HCT116 (cell line): ENCODE results near the gene TEX26. TPM values are rescaled to one million over a fixed set of nuclear protein-coding genes. Genes with fewer than 3 reads are reported as not detected.

Experiments
- ATAC-seq: fragments of 200-7000 bp; cut with Tn5 transposase; 2 replicates; pipeline ENCODE4 v1.9.1; 2020; ENCODE audit warnings: mild to moderate bottlenecking, moderate library complexity
- BruUV-seq: library from RNA; stranded (reverse); fragments of 400-500 nt; replicated peaks from 2 replicates; lab custom pipeline; 2021; lab: Mats Ljungman, UMichigan
- CTCF ChIA-PET: fragments of 300-600 bp; sonication (Branson Sonifier 250); formaldehyde crosslinking; loops from one replicate; lab custom pipeline; 2021; ENCODE audit warnings: antibody characterized with exemption; lab: Charles Lee
- POLR2A ChIA-PET: fragments of 300-600, 350-600 bp; sonication (Branson Sonifier 250); formaldehyde crosslinking; loops from one replicate; lab custom pipeline; 2021; ENCODE audit warnings: antibody characterized with exemption; lab: Charles Lee
- RAD21 ChIA-PET, 2 experiments: fragments of 300-600 bp; sonication (Branson Sonifier 250); formaldehyde crosslinking; loops; one replicate each; lab custom pipeline; 2023; ENCODE audit warnings: low total read pairs in 2 of 2; ENCODE audit not compliant: uncharacterized antibody in 2 of 2, unreplicated experiment in 2 of 2, low non-redundant PET in 1 of 2; lab: Charles Lee
- DNase-seq: peaks from one replicate; pipeline ENCODE4 v3.0.0-alpha.2; 2010; ENCODE audit warnings: low read depth, low spot score
- H2AFZ ChIP-seq: fragments of 200-600 bp; shearing (Covaris generic), sonication (generic); 2 replicates; pipeline ENCODE4 v1.6.1; 2017; ENCODE audit warnings: low read depth, mixed run types, mixed read lengths, antibody characterized with exemption, low read length; ENCODE audit not compliant: poor library complexity, severe bottlenecking
- H3K27ac ChIP-seq: 2 replicates; pipeline ENCODE4 v1.5.1; 2012; ENCODE audit warnings: low read depth, low read length
- H3K27me3 ChIP-seq: fragments of 200-600 bp; sonication (generic); 2 replicates; pipeline ENCODE4 v1.6.1; 2016; ENCODE audit warnings: mixed run types, low read length, mixed read lengths; ENCODE audit not compliant: insufficient read depth
- H3K36me3 ChIP-seq, 2 experiments: fragments of 200-500 bp in 1 of 2; fragments of 200-600 bp in 1 of 2; sonication (Bioruptor generic) in 1 of 2; sonication (generic) in 1 of 2; 2 replicates each; pipeline versions ENCODE4 v1.5.1 to v1.6.1; 2014 to 2016; ENCODE audit warnings: low read length in 2 of 2, inconsistent platforms in 1 of 2, mixed read lengths in 1 of 2, mixed run types in 1 of 2; ENCODE audit not compliant: insufficient read depth in 2 of 2, control insufficient read depth in 1 of 2
- H3K4me1 ChIP-seq, 2 experiments: fragments of 200-600 bp in 1 of 2; sonication (generic) in 1 of 2; 2 replicates each; pipeline versions ENCODE4 v1.5.1 to v1.6.1; 2012 to 2017; ENCODE audit warnings: low read length in 2 of 2, inconsistent platforms in 1 of 2, mild to moderate bottlenecking in 1 of 2, mixed read lengths in 1 of 2, mixed run types in 1 of 2, moderate library complexity in 1 of 2; ENCODE audit not compliant: insufficient read depth in 2 of 2, control insufficient read depth in 1 of 2
- H3K4me2 ChIP-seq: fragments of 200-600 bp; sonication (generic); 2 replicates; pipeline ENCODE4 v1.6.1; 2017; ENCODE audit warnings: mixed run types, low read length, mixed read lengths
- H3K4me3 ChIP-seq, 2 experiments: fragments of 200-600 bp in 1 of 2; sonication (generic) in 1 of 2; replicated peaks in 1 of 2; 2 replicates each; pipeline ENCODE4 v1.5.1; 2011 to 2016; ENCODE audit warnings: low read length in 2 of 2, control low read depth in 1 of 2, low read depth in 1 of 2, mild to moderate bottlenecking in 1 of 2, mixed read lengths in 1 of 2, mixed run types in 1 of 2
- H3K79me2 ChIP-seq: fragments of 200-600 bp; sonication (generic); 2 replicates; pipeline ENCODE4 v1.6.1; 2017; ENCODE audit warnings: mild to moderate bottlenecking, mixed run types, low read length, moderate library complexity, mixed read lengths; ENCODE audit not compliant: insufficient read depth
- H3K9ac ChIP-seq: fragments of 200-600 bp; sonication (generic); 2 replicates; pipeline ENCODE4 v1.6.1; 2016; ENCODE audit warnings: low read length, mixed read lengths
- H3K9me2 ChIP-seq: fragments of 200-600 bp; sonication (generic), shearing (Covaris generic); 2 replicates; pipeline ENCODE4 v1.6.1; 2017; ENCODE audit warnings: mixed run types, mild to moderate bottlenecking, moderate library complexity; ENCODE audit not compliant: insufficient read depth
- H3K9me3 ChIP-seq, 2 experiments: fragments of 200-500 bp in 1 of 2; fragments of 200-600 bp in 1 of 2; sonication (Bioruptor generic) in 1 of 2; sonication (generic) in 1 of 2; 2 replicates each; pipeline ENCODE4 v1.6.1; 2014 to 2017; ENCODE audit warnings: low read length in 2 of 2, mixed read lengths in 2 of 2, inconsistent platforms in 1 of 2, low read depth in 1 of 2, mild to moderate bottlenecking in 1 of 2, mixed run types in 1 of 2, moderate library complexity in 1 of 2; ENCODE audit not compliant: control insufficient read depth in 1 of 2, insufficient read depth in 1 of 2
- H4K20me1 ChIP-seq: fragments of 200-600 bp; sonication (generic), shearing (Covaris generic); 2 replicates; pipeline ENCODE4 v1.6.1; 2017; ENCODE audit warnings: mixed run types, mild to moderate bottlenecking, moderate library complexity; ENCODE audit not compliant: insufficient read depth
- CBX3 ChIP-seq: IDR thresholded peaks from 2 replicates; pipeline ENCODE4 v1.6.1; 2012; ENCODE audit warnings: low read depth
- CTCF ChIP-seq, 3 experiments: fragments of 200-600 bp in 1 of 3; sonication (generic) in 1 of 3; IDR thresholded peaks in 2 of 3; conservative IDR thresholded peaks in 1 of 3; 2 replicates each; pipeline ENCODE4 v1.5.1; 2012 to 2017; ENCODE audit warnings: low read depth in 2 of 3, low read length in 2 of 3, antibody characterized with exemption in 1 of 3, borderline replicate concordance in 1 of 3, control low read depth in 1 of 3, mild to moderate bottlenecking in 1 of 3, mixed read lengths in 1 of 3, mixed run types in 1 of 3, moderate library complexity in 1 of 3; ENCODE audit not compliant: insufficient read depth in 1 of 3
- EZH2 ChIP-seq: fragments of 200-600 bp; sonication (generic); IDR thresholded peaks from 2 replicates; pipeline ENCODE4 v1.6.1; 2017; ENCODE audit warnings: antibody characterized with exemption, mixed run types
- POLR2AphosphoS5 ChIP-seq: IDR thresholded peaks from 2 replicates; pipeline ENCODE4 v1.6.1; 2011; ENCODE audit warnings: mild to moderate bottlenecking, low read depth, low read length, moderate library complexity
- REST ChIP-seq: IDR thresholded peaks from 2 replicates; pipeline ENCODE4 v1.6.1; 2012; ENCODE audit warnings: low read depth
- SRF ChIP-seq: IDR thresholded peaks from 2 replicates; pipeline ENCODE4 v1.6.1; 2012; ENCODE audit warnings: low read depth
- ZBTB33 ChIP-seq: IDR thresholded peaks from 2 replicates; pipeline ENCODE4 v1.6.1; 2011; ENCODE audit warnings: mild to moderate bottlenecking, low read length, moderate library complexity; ENCODE audit not compliant: insufficient replicate concordance; ENCODE audit errors: extremely low read depth
- ZFX ChIP-seq: fragments of 450-650 bp; IDR thresholded peaks from 2 replicates; pipeline ENCODE4 v1.6.1; 2017
- ZNF274 ChIP-seq: fragments of 200-500 bp; sonication (Bioruptor generic); IDR thresholded peaks from 2 replicates; pipeline ENCODE4 v1.6.1; 2014; ENCODE audit warnings: mild to moderate bottlenecking, low read depth, low read length, inconsistent platforms
- intact Hi-C: fragments of 100-400 bp; cut with micrococcal nuclease; formaldehyde crosslinking; loops from 2 replicates; pipeline ENCODE4 v1.10.0; 2022
- total RNA-seq: library from RNA; stranded (reverse); gene quantifications from one replicate; pipeline ENCODE4 v1.2.1, GENCODE V29; 2021; ENCODE audit not compliant: unreplicated experiment
- TF ChIP-seq, protein P1 (sequence below): IDR thresholded peaks from 2 replicates; pipeline ENCODE4 v1.6.1; 2012
- TF ChIP-seq, protein P2 (sequence below): IDR thresholded peaks from 2 replicates; pipeline ENCODE4 v1.6.1; 2012

TEX26 gene
- total RNA-seq, 1 experiment from 2014 or later = not detected

- BruUV-seq = no TSS peak
- Histone ChIP-seq H3K9ac (no peak overlapping the region), H3K9me3 (no peaks in the 10 kb centered on the region), H3K36me3 (no peaks in the 10 kb centered on the region), H3K4me2 (no peak overlapping the region), H3K27me3 (no peaks in the 10 kb centered on the region), H3K27ac (no peak overlapping the region), H3K4me1 (no peaks in the 10 kb centered on the region), H4K20me1 (no peaks in the 10 kb centered on the region), H2AFZ (no peak overlapping the region), H3K9me2 (no peaks in the 10 kb centered on the region), H3K79me2 (no peaks in the 10 kb centered on the region), H3K4me3 (no peak overlapping the region)
- DNase-seq (no peak), ATAC-seq (no peak)
- CTCF ChIA-PET = interaction anchor here (0.8 kb wide), 1 partner anchor 42 kb away, joined by 4 read pairs; no protein-coding TSS in a partner anchor
- RAD21 ChIA-PET = no interaction called here
- intact Hi-C loops = no loop called here
- POLR2A ChIA-PET = no interaction called here
- TF ChIP-seq POLR2AphosphoS5 = no peak
Observed at GRCh38 chr13:30936971-30937370, 4.5 kb downstream of the TEX26 start.

DNA sequence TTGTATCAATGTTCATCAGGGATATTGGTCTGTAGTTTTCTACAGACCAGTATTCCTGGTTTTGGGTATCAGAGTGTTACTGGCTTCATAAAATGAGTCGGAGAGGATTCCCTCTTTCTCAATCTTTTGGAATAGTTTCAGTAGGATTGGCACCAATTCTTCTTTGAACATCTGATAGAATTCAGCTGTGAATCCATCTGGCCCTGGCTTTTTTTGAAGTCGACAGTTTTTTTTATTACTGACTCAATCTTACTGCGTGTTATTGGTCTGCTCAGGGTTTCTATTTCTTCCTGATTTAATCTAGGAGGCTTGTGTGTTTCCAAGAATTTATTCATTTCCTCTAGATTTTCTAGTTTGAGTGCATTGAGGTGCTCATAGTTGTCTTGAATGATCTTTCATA, 11.4 kb downstream of the TEX26 start:
- Histone ChIP-seq H3K9me3 (no peaks in the 10 kb centered on the region), H2AFZ (no peak overlapping the region), H3K9ac (no peak overlapping the region), H3K27ac (no peak overlapping the region), H3K36me3 (no peaks in the 10 kb centered on the region), H3K27me3 (no peaks in the 10 kb centered on the region), H3K4me1 (no peaks in the 10 kb centered on the region), H3K79me2 (no peaks in the 10 kb centered on the region), H3K9me2 (no peaks in the 10 kb centered on the region), H3K4me2 (no peak overlapping the region), H3K4me3 (no peak overlapping the region), H4K20me1 (no peaks in the 10 kb centered on the region)
- BruUV-seq = no TSS peak
- intact Hi-C loops = no loop called here
- ATAC-seq = no peak
- TF ChIP-seq ZFX = no peak
- TF ChIP-seq CBX3 = no peak
- TF ChIP-seq ZNF274 = no peak
- no peak for TF ChIP-seq SRF
- no peak for TF ChIP-seq ZBTB33
- TF ChIP-seq CTCF (IDR thresholded peaks at IDR 0.05 in 2 of 3, conservative IDR thresholded peaks at IDR 0.05 in 1 of 3; ENCODE audit: borderline replicate concordance in 1 of 3, insufficient read depth in 1 of 3, low read depth in 2 of 3, low read length in 2 of 3) = no peak
- TF ChIP-seq, protein P1, sequence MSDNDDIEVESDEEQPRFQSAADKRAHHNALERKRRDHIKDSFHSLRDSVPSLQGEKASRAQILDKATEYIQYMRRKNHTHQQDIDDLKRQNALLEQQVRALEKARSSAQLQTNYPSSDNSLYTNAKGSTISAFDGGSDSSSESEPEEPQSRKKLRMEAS = no peak
- TF ChIP-seq EZH2 = no peak
- TF ChIP-seq, protein P2, sequence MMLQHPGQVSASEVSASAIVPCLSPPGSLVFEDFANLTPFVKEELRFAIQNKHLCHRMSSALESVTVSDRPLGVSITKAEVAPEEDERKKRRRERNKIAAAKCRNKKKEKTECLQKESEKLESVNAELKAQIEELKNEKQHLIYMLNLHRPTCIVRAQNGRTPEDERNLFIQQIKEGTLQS = no peak
- no peak for TF ChIP-seq POLR2AphosphoS5
- TF ChIP-seq REST = no peak
- POLR2A ChIA-PET = no interaction called here
- no peak for DNase-seq
- RAD21 ChIA-PET = no interaction called here
- CTCF ChIA-PET = no interaction called here
